GM13976 (cell line): ENCODE measurements around the gene COL8A1.

ENCODE experiments used
- DNase-seq: peaks from one replicate; pipeline ENCODE4 v3.0.0; 2012; ENCODE audit warnings: low spot score
- CTCF ChIP-seq: IDR thresholded peaks from 2 replicates; pipeline ENCODE4 v1.5.1; 2012; ENCODE audit warnings: borderline replicate concordance, mild to moderate bottlenecking; ENCODE audit not compliant: insufficient read depth; ENCODE audit errors: extremely low read depth, missing control alignments, control extremely low read depth
- in situ Hi-C: fragments of 300-500 bp; cut with MboI; formaldehyde crosslinking; loops from one replicate; pipeline ENCODE4 v1.12.0; 2022; ENCODE audit warnings: low sequenced_read_pairs, mixed read lengths, inconsistent platforms; ENCODE audit not compliant: unreplicated experiment

The COL8A1 gene

GRCh38 chr3:99755831-99756230 is 117.4 kb downstream of the COL8A1 start:
- no peak for TF ChIP-seq CTCF
- in situ Hi-C loops = loop anchor here (25.0 kb wide), 1 partner anchor 644 kb away; no protein-coding TSS in a partner anchor
- DNase-seq = no peak

GRCh38 chr3:99757966-99758365 is 119.6 kb downstream of the COL8A1 start:
- TF ChIP-seq CTCF = no peak
- in situ Hi-C loops = loop anchor here (25.0 kb wide), 1 partner anchor 646 kb away; no protein-coding TSS in a partner anchor
- no peak for DNase-seq

- TF ChIP-seq CTCF = no peak
- in situ Hi-C loops = loop anchor here (25.0 kb wide), 1 partner anchor 646 kb away; no protein-coding TSS in a partner anchor
- no peak for DNase-seq
These were observed 120.2 kb downstream of the COL8A1 start for GRCh38 chr3:99758502-99759177.

GRCh38 chr3:99760031-99760430 is 121.6 kb downstream of the COL8A1 start:
- in situ Hi-C loops = loop anchor here (25.0 kb wide), 1 partner anchor 648 kb away; no protein-coding TSS in a partner anchor
- DNase-seq = no peak
- TF ChIP-seq CTCF = no peak

- in situ Hi-C loops = loop anchor here (25.0 kb wide), 1 partner anchor 648 kb away; no protein-coding TSS in a partner anchor
- no peak for TF ChIP-seq CTCF
- no peak for DNase-seq
These were observed 122.2 kb downstream of the COL8A1 start for GRCh38 chr3:99760629-99761028.

GRCh38 chr3:99761415-99762165 is 123.2 kb downstream of the COL8A1 start:
- in situ Hi-C loops = loop anchor here (25.0 kb wide), 1 partner anchor 649 kb away; no protein-coding TSS in a partner anchor
- TF ChIP-seq CTCF = no peak
- no peak for DNase-seq
